Sigmoid colon (tissue), 3 donors: ENCODE results near the gene CEP85L.

Source experiments
- CTCF ChIP-seq, 4 experiments: fragments of 450-650 bp in 3 of 4; fragments of 200-600 bp in 1 of 4; IDR thresholded peaks; one replicate each; pipeline ENCODE4 v1.5.1; 2016 to 2019; ENCODE audit warnings: antibody characterized with exemption in 4 of 4, mild to moderate bottlenecking in 3 of 4, moderate library complexity in 2 of 4
- POLR2A ChIP-seq, 2 donors: fragments of 450-650 bp; IDR thresholded peaks; one replicate each; pipeline ENCODE4 v1.6.1; 2016; ENCODE audit warnings: antibody characterized with exemption in 2 of 2, mild to moderate bottlenecking in 2 of 2, moderate library complexity in 2 of 2

DNA sequence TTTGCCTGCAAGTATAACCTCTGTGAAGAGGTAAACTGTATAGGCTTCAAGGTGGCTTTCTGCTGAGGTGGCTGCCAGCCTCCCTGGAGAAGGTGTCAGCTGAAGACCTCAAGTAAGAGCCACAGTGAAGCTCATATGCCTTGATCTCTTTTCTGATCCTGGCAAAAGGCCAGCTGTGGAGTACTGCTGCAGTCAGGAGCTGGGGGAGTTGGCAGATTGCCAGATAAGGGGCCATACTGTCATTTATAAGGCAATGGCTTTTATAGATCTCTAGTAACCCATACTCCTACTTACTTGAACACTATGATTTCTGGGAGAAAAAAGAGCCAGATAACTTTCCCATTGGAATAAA lies 8.8 kb upstream of the CEP85L start:
- TF ChIP-seq CTCF (IDR thresholded peaks at IDR 0.05) (no peak), POLR2A (IDR thresholded peaks at IDR 0.05) (no peak)
